H9 (cell line): Measurements from ENCODE around the gene TMEM106B. TPM values are rescaled to one million over a fixed set of nuclear protein-coding genes. Genes with fewer than 3 reads are reported as not detected.

Experiments
- DNase-seq: peaks from one replicate; pipeline ENCODE4 v3.0.0-alpha.2; 2017
- H2AFZ ChIP-seq: one replicate; pipeline ENCODE4 v1.6.1; 2013; ENCODE audit warnings: mild to moderate bottlenecking, low read length, control low read depth, moderate library complexity
- H2AK5ac ChIP-seq: 2 replicates; pipeline ENCODE4 v1.6.1; 2013; ENCODE audit warnings: low read length, control low read depth, mixed read lengths; ENCODE audit not compliant: insufficient read length
- H2BK120ac ChIP-seq: one replicate; pipeline ENCODE4 v1.6.1; 2013; ENCODE audit warnings: low read depth, mild to moderate bottlenecking, low read length, control low read depth, inconsistent platforms; ENCODE audit not compliant: poor library complexity, severe bottlenecking
- H2BK12ac ChIP-seq: 2 replicates; pipeline ENCODE4 v1.6.1; 2013; ENCODE audit warnings: low read length, control low read depth, mixed read lengths, low read depth; ENCODE audit not compliant: insufficient read length
- H2BK15ac ChIP-seq: 2 replicates; pipeline ENCODE4 v1.6.1; 2013; ENCODE audit warnings: low read depth, low read length, control low read depth
- H2BK20ac ChIP-seq: one replicate; pipeline ENCODE4 v1.6.1; 2013; ENCODE audit warnings: low read depth, mild to moderate bottlenecking, low read length, control low read depth, inconsistent platforms; ENCODE audit not compliant: poor library complexity, severe bottlenecking
- H2BK5ac ChIP-seq: 2 replicates; pipeline ENCODE4 v1.6.1; 2013; ENCODE audit warnings: low read length, control low read depth, mixed read lengths; ENCODE audit not compliant: insufficient read length
- H3K14ac ChIP-seq: 2 replicates; pipeline ENCODE4 v1.6.1; 2013; ENCODE audit warnings: low read length, control low read depth; ENCODE audit not compliant: insufficient read depth
- H3K18ac ChIP-seq: 2 replicates; pipeline ENCODE4 v1.6.1; 2013; ENCODE audit warnings: low read depth, mild to moderate bottlenecking, mixed read lengths, low read length, control low read depth; ENCODE audit not compliant: insufficient read length
- H3K23ac ChIP-seq: 2 replicates; pipeline ENCODE4 v1.6.1; 2013; ENCODE audit warnings: low read length, control low read depth, mixed read lengths, low read depth; ENCODE audit not compliant: insufficient read length
- H3K23me2 ChIP-seq: 2 replicates; pipeline ENCODE4 v1.6.1; 2013; ENCODE audit warnings: low read depth, mild to moderate bottlenecking, mixed read lengths, low read length, control low read depth; ENCODE audit not compliant: insufficient read length, poor library complexity, severe bottlenecking
- H3K27ac ChIP-seq: 2 replicates; pipeline ENCODE4 v1.5.1; 2013; ENCODE audit warnings: low read length, control low read depth, mixed read lengths, low read depth; ENCODE audit not compliant: insufficient read length
- H3K27me3 ChIP-seq: 2 replicates; pipeline ENCODE4 v1.6.1; 2013; ENCODE audit warnings: low read length, control low read depth, inconsistent platforms; ENCODE audit not compliant: insufficient read depth
- H3K4ac ChIP-seq: 2 replicates; pipeline ENCODE4 v1.6.1; 2013; ENCODE audit warnings: low read depth, mild to moderate bottlenecking, control low read depth, inconsistent platforms, low read length, moderate library complexity
- H3K4me1 ChIP-seq: 2 replicates; pipeline ENCODE4 v1.6.1; 2013; ENCODE audit warnings: low read length, control low read depth, inconsistent platforms; ENCODE audit not compliant: insufficient read depth
- H3K4me2 ChIP-seq: 2 replicates; pipeline ENCODE4 v1.6.1; 2013; ENCODE audit warnings: low read length, control low read depth, mixed read lengths; ENCODE audit not compliant: insufficient read length, insufficient read depth
- H3K56ac ChIP-seq: 2 replicates; pipeline ENCODE4 v1.6.1; 2013; ENCODE audit warnings: low read depth, mild to moderate bottlenecking, mixed read lengths, low read length, control low read depth; ENCODE audit not compliant: insufficient read length
- H3K79me1 ChIP-seq: 2 replicates; pipeline ENCODE4 v1.6.1; 2013; ENCODE audit warnings: low read depth, mild to moderate bottlenecking, moderate library complexity, low read length, control low read depth, inconsistent platforms; ENCODE audit not compliant: insufficient read depth, poor library complexity, severe bottlenecking
- H3K79me2 ChIP-seq: 2 replicates; pipeline ENCODE4 v1.6.1; 2013; ENCODE audit warnings: low read length, control low read depth, inconsistent platforms; ENCODE audit not compliant: insufficient read depth
- H3K9ac ChIP-seq: 2 replicates; pipeline ENCODE4 v1.6.1; 2013; ENCODE audit warnings: low read length, control low read depth, mixed read lengths; ENCODE audit not compliant: insufficient read length; ENCODE audit errors: extremely low read depth
- H3K9me3 ChIP-seq: one replicate; pipeline ENCODE4 v1.6.1; 2013; ENCODE audit warnings: low read depth, low read length, inconsistent platforms; ENCODE audit not compliant: control insufficient read depth
- H3T11ph ChIP-seq: one replicate; pipeline ENCODE4 v1.6.1; 2013; ENCODE audit warnings: mild to moderate bottlenecking, low read length, control low read depth, inconsistent platforms
- H4K20me1 ChIP-seq: one replicate; pipeline ENCODE4 v1.6.1; 2013; ENCODE audit not compliant: control insufficient read depth, insufficient read length, insufficient read depth
- H4K5ac ChIP-seq: 2 replicates; pipeline ENCODE4 v1.6.1; 2013; ENCODE audit warnings: low read depth, mild to moderate bottlenecking, mixed read lengths, low read length, control low read depth; ENCODE audit not compliant: insufficient read length
- H4K8ac ChIP-seq: replicated peaks from 2 replicates; pipeline ENCODE4 v1.6.1; 2013; ENCODE audit warnings: low read length, control low read depth, mixed read lengths, low read depth; ENCODE audit not compliant: insufficient read length
- H4K91ac ChIP-seq: 2 replicates; pipeline ENCODE4 v1.6.1; 2013; ENCODE audit warnings: low read depth, mild to moderate bottlenecking, moderate library complexity, mixed read lengths, low read length, control low read depth; ENCODE audit not compliant: insufficient read length
- H3K27ac Mint-ChIP-seq, 3 experiments: 2 replicates in 2 of 3; 3 replicates in 1 of 3; pipeline ENCODE4 v1.8.0; 2020 to 2021; ENCODE audit warnings: mixed read lengths in 3 of 3, mild to moderate bottlenecking in 1 of 3, moderate library complexity in 1 of 3
- H3K27me3 Mint-ChIP-seq: 2 replicates; pipeline ENCODE4 v1.8.0; 2021; ENCODE audit warnings: low read depth, mild to moderate bottlenecking, moderate library complexity, mixed read lengths
- H3K36me3 Mint-ChIP-seq, 3 experiments: 2 replicates in 2 of 3; 3 replicates in 1 of 3; pipeline ENCODE4 v1.8.0; 2020 to 2021; ENCODE audit warnings: low read depth in 3 of 3, mixed read lengths in 3 of 3; ENCODE audit not compliant: insufficient read depth in 1 of 3
- H3K4me1 Mint-ChIP-seq, 2 experiments: 2 replicates each; pipeline ENCODE4 v1.8.0; 2020; ENCODE audit warnings: mixed read lengths in 2 of 2
- H3K4me3 Mint-ChIP-seq, 2 experiments: 2 replicates in 1 of 2; 3 replicates in 1 of 2; pipeline ENCODE4 v1.8.0; 2020 to 2021; ENCODE audit warnings: mild to moderate bottlenecking in 2 of 2, mixed read lengths in 2 of 2, moderate library complexity in 1 of 2
- H3K9me3 Mint-ChIP-seq, 2 experiments: 2 replicates in 1 of 2; 3 replicates in 1 of 2; pipeline ENCODE4 v1.8.0; 2020; ENCODE audit warnings: mild to moderate bottlenecking in 2 of 2, mixed read lengths in 2 of 2, moderate library complexity in 1 of 2
- WGBS: extraction: QIAGEN DNeasy Blood & Tissue Kit; methylation state at CpG from one replicate; pipeline ENCODE4 v1.1.7; 2013; ENCODE audit warnings: missing lambda C conversion rate, low lambda C conversion rate, mixed read lengths; ENCODE audit not compliant: insufficient read length; ENCODE audit errors: extremely low coverage; 5-methylcytosine and 5-hydroxymethylcytosine counted together
- total RNA-seq: library from RNA; stranded (reverse); gene quantifications from 2 replicates; pipeline ENCODE4 v1.2.1, GENCODE V29; 2021
- TF ChIP-seq, protein P1 (sequence below): fragments of 200-600 bp; sonication (generic); conservative IDR thresholded peaks from 3 replicates; pipeline ENCODE4 v1.8.0; 2021; ENCODE audit warnings: antibody characterized with exemption, mild to moderate bottlenecking

Gene TMEM106B
- total RNA-seq, 1 experiment from 2014 or later, result 28.4 TPM

DNA sequence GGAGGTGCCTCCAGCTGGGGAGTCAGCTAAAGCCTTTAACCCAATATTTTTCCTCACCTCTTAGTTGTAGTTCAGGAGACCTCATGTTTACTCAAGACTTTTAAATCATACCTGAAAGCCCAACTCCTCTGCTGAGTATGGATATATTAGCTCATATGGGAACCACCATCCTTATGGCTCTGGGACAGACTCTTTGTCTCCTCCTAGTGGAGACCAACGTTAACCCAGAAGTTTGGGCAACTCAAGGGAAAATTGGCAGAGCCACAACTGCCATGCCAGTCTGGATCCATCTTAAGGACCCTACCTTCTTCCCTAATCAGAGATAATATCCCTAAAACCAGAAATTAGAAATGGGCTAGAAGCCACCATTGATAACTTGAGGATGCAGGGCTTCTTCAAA, 80.8 kb downstream of the TMEM106B start:
- H3K4ac ChIP-seq, result no peak overlapping the region
- no peak overlapping the region for H2BK12ac ChIP-seq
- no peak overlapping the region for H3K4me2 ChIP-seq
- H3K36me3 Mint-ChIP-seq, result peaks cover 3 to 21% (median 13%) of the 10 kb centered on the region in 3 experiments
- no peak overlapping the region for H3K27ac ChIP-seq
- no peak overlapping the region for H4K5ac ChIP-seq
- no peak overlapping the region for H3K56ac ChIP-seq
- no peak overlapping the region; a peak in 1 of 7 replicates for H3K27ac Mint-ChIP-seq
- H3K4me1 Mint-ChIP-seq, result no peaks in the 10 kb centered on the region; a peak in 1 of 4 replicates
- no peaks in the 10 kb centered on the region; the same call in 1 of the 2 replicates for H3K79me2 ChIP-seq
- no peak overlapping the region for H2BK5ac ChIP-seq
- no peak for DNase-seq
- H3K79me1 ChIP-seq, result no peaks in the 10 kb centered on the region
- H2AFZ ChIP-seq, result no peak overlapping the region
- H3T11ph ChIP-seq, result no peak overlapping the region
- peaks cover 13 to 18% of the 10 kb centered on the region in 2 experiments for H3K9me3 Mint-ChIP-seq
- H2BK15ac ChIP-seq, result no peak overlapping the region
- TF ChIP-seq, protein P1, sequence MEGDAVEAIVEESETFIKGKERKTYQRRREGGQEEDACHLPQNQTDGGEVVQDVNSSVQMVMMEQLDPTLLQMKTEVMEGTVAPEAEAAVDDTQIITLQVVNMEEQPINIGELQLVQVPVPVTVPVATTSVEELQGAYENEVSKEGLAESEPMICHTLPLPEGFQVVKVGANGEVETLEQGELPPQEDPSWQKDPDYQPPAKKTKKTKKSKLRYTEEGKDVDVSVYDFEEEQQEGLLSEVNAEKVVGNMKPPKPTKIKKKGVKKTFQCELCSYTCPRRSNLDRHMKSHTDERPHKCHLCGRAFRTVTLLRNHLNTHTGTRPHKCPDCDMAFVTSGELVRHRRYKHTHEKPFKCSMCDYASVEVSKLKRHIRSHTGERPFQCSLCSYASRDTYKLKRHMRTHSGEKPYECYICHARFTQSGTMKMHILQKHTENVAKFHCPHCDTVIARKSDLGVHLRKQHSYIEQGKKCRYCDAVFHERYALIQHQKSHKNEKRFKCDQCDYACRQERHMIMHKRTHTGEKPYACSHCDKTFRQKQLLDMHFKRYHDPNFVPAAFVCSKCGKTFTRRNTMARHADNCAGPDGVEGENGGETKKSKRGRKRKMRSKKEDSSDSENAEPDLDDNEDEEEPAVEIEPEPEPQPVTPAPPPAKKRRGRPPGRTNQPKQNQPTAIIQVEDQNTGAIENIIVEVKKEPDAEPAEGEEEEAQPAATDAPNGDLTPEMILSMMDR, result peak; percentile 47; the same call in 2 of the 3 replicates
- no peaks in the 10 kb centered on the region; the same call in 1 of the 2 replicates for H3K27me3 ChIP-seq
- no peak overlapping the region for H2AK5ac ChIP-seq
- H4K20me1 ChIP-seq, result no peaks in the 10 kb centered on the region
- WGBS, result no CpG with 5 or more reads among the region's 1 CpG
- H3K9ac ChIP-seq, result no peak overlapping the region
- H3K9me3 ChIP-seq, result peaks cover 10% of the 10 kb centered on the region
- no peaks in the 10 kb centered on the region for H3K4me1 ChIP-seq
- H4K8ac ChIP-seq, result no peak overlapping the region
- H2BK20ac ChIP-seq, result no peak overlapping the region
- H3K23me2 ChIP-seq, result no peaks in the 10 kb centered on the region
- no peak overlapping the region for H2BK120ac ChIP-seq
- H3K23ac ChIP-seq, result no peak overlapping the region
- no peaks in the 10 kb centered on the region for H3K27me3 Mint-ChIP-seq
- H4K91ac ChIP-seq, result no peak overlapping the region
- no peak overlapping the region for H3K18ac ChIP-seq
- H3K14ac ChIP-seq, result no peak overlapping the region
- no peak overlapping the region for H3K4me3 Mint-ChIP-seq

Other genes with a start within 250 kb of the TMEM106B start
- 15.9 and 18.1 TPM in 2 replicates for gene VWDE, start 192.6 kb downstream of the TMEM106B start, total RNA-seq